ENCODE data around the gene E2F3.

E2F3 gene

GRCh38 chr6:20402342-20403069 is 827 bp downstream of the E2F3 start (continued):
- TF ChIP-seq, protein P1, sequence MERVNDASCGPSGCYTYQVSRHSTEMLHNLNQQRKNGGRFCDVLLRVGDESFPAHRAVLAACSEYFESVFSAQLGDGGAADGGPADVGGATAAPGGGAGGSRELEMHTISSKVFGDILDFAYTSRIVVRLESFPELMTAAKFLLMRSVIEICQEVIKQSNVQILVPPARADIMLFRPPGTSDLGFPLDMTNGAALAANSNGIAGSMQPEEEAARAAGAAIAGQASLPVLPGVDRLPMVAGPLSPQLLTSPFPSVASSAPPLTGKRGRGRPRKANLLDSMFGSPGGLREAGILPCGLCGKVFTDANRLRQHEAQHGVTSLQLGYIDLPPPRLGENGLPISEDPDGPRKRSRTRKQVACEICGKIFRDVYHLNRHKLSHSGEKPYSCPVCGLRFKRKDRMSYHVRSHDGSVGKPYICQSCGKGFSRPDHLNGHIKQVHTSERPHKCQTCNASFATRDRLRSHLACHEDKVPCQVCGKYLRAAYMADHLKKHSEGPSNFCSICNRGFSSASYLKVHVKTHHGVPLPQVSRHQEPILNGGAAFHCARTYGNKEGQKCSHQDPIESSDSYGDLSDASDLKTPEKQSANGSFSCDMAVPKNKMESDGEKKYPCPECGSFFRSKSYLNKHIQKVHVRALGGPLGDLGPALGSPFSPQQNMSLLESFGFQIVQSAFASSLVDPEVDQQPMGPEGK (tag by site-specific recombination; IDR thresholded peaks at IDR 0.05): no peak; the same call in 1 of the 2 replicates
- TF ChIP-seq ZNF473 (tag by site-specific recombination; IDR thresholded peaks at IDR 0.05): no peak
- TF ChIP-seq, protein P2, sequence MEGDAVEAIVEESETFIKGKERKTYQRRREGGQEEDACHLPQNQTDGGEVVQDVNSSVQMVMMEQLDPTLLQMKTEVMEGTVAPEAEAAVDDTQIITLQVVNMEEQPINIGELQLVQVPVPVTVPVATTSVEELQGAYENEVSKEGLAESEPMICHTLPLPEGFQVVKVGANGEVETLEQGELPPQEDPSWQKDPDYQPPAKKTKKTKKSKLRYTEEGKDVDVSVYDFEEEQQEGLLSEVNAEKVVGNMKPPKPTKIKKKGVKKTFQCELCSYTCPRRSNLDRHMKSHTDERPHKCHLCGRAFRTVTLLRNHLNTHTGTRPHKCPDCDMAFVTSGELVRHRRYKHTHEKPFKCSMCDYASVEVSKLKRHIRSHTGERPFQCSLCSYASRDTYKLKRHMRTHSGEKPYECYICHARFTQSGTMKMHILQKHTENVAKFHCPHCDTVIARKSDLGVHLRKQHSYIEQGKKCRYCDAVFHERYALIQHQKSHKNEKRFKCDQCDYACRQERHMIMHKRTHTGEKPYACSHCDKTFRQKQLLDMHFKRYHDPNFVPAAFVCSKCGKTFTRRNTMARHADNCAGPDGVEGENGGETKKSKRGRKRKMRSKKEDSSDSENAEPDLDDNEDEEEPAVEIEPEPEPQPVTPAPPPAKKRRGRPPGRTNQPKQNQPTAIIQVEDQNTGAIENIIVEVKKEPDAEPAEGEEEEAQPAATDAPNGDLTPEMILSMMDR (tag by site-specific recombination; IDR thresholded peaks at IDR 0.05): no peak
- TF ChIP-seq ZNF518A (tag by site-specific recombination; conservative IDR thresholded peaks at IDR 0.05; ENCODE audit: low read depth): no peak
- TF ChIP-seq ZBTB17 (tag by site-specific recombination; IDR thresholded peaks at IDR 0.05): no peak
- TF ChIP-seq KLF16 (tag by site-specific recombination; IDR thresholded peaks at IDR 0.05): no peak
- TF ChIP-seq KLF9 (tag by site-specific recombination; IDR thresholded peaks at IDR 0.05; ENCODE audit: low read depth): no peak; the same call in 1 of the 2 replicates
- peak; percentile 76 for TF ChIP-seq PRDM10 (tag by site-specific recombination; IDR thresholded peaks at IDR 0.05)
- TF ChIP-seq SP3 (tag by site-specific recombination; IDR thresholded peaks at IDR 0.05): no peak; the same call in 1 of the 2 replicates
- no peak for TF ChIP-seq ZNF776 (tag by site-specific recombination; IDR thresholded peaks at IDR 0.05; ENCODE audit: borderline replicate concordance)
- no peak for TF ChIP-seq ZEB2 (tag by site-specific recombination; IDR thresholded peaks at IDR 0.05)
- no peak for TF ChIP-seq ZNF223 (tag by site-specific recombination; IDR thresholded peaks at IDR 0.05)
- no peak for TF ChIP-seq ZNF510 (tag by site-specific recombination; IDR thresholded peaks at IDR 0.05; ENCODE audit: insufficient replicate concordance)
- no peak for TF ChIP-seq ZNF19 (tag by site-specific recombination; IDR thresholded peaks at IDR 0.05; ENCODE audit: low read depth)
- no peak for TF ChIP-seq GLI4 (tag by site-specific recombination; IDR thresholded peaks at IDR 0.05)
- TF ChIP-seq, protein P3, sequence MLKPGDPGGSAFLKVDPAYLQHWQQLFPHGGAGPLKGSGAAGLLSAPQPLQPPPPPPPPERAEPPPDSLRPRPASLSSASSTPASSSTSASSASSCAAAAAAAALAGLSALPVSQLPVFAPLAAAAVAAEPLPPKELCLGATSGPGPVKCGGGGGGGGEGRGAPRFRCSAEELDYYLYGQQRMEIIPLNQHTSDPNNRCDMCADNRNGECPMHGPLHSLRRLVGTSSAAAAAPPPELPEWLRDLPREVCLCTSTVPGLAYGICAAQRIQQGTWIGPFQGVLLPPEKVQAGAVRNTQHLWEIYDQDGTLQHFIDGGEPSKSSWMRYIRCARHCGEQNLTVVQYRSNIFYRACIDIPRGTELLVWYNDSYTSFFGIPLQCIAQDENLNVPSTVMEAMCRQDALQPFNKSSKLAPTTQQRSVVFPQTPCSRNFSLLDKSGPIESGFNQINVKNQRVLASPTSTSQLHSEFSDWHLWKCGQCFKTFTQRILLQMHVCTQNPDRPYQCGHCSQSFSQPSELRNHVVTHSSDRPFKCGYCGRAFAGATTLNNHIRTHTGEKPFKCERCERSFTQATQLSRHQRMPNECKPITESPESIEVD (tag by site-specific recombination; IDR thresholded peaks at IDR 0.05): no peak
- TF ChIP-seq, protein P4, sequence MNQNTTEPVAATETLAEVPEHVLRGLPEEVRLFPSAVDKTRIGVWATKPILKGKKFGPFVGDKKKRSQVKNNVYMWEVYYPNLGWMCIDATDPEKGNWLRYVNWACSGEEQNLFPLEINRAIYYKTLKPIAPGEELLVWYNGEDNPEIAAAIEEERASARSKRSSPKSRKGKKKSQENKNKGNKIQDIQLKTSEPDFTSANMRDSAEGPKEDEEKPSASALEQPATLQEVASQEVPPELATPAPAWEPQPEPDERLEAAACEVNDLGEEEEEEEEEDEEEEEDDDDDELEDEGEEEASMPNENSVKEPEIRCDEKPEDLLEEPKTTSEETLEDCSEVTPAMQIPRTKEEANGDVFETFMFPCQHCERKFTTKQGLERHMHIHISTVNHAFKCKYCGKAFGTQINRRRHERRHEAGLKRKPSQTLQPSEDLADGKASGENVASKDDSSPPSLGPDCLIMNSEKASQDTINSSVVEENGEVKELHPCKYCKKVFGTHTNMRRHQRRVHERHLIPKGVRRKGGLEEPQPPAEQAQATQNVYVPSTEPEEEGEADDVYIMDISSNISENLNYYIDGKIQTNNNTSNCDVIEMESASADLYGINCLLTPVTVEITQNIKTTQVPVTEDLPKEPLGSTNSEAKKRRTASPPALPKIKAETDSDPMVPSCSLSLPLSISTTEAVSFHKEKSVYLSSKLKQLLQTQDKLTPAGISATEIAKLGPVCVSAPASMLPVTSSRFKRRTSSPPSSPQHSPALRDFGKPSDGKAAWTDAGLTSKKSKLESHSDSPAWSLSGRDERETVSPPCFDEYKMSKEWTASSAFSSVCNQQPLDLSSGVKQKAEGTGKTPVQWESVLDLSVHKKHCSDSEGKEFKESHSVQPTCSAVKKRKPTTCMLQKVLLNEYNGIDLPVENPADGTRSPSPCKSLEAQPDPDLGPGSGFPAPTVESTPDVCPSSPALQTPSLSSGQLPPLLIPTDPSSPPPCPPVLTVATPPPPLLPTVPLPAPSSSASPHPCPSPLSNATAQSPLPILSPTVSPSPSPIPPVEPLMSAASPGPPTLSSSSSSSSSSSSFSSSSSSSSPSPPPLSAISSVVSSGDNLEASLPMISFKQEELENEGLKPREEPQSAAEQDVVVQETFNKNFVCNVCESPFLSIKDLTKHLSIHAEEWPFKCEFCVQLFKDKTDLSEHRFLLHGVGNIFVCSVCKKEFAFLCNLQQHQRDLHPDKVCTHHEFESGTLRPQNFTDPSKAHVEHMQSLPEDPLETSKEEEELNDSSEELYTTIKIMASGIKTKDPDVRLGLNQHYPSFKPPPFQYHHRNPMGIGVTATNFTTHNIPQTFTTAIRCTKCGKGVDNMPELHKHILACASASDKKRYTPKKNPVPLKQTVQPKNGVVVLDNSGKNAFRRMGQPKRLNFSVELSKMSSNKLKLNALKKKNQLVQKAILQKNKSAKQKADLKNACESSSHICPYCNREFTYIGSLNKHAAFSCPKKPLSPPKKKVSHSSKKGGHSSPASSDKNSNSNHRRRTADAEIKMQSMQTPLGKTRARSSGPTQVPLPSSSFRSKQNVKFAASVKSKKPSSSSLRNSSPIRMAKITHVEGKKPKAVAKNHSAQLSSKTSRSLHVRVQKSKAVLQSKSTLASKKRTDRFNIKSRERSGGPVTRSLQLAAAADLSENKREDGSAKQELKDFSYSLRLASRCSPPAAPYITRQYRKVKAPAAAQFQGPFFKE (tag by site-specific recombination; IDR thresholded peaks at IDR 0.05; ENCODE audit: borderline replicate concordance): no peak
- no peak for TF ChIP-seq ZNF777 (tag by site-specific recombination; IDR thresholded peaks at IDR 0.05; ENCODE audit: borderline replicate concordance)
